Measurements from ENCODE around the gene CPSF7. TPM values are rescaled to one million over a fixed set of nuclear protein-coding genes. Genes with fewer than 3 reads are reported as not detected.

CPSF7 gene
- polyA plus RNA-seq, 3 donors, result 94.1 to 132 (median 131) TPM

DNA sequence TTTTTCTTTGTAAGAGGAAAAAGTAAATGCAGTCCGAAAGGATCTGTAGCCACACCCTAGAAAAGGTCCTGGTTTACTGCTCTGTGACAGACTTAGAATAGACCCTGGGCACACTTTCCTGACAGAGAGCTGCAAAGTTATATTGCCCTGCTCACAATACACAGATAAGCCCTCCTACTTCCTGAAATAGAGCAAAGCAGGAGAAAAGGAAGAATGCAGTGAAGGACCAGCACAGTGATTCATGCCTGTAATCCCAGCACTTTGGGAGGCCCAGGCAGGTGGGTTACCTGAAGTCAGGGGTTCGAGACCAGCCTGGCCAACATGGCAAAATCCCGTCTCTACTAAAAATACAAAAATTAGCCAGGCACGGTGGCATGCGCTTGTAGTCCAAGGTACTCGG is 70.3 kb downstream of the CPSF7 start:
- no peak for DNase-seq

- DNase-seq, result no peak
These were observed 71.2 kb downstream of the CPSF7 start for GRCh38 chr11:61358566-61358965.

DNA sequence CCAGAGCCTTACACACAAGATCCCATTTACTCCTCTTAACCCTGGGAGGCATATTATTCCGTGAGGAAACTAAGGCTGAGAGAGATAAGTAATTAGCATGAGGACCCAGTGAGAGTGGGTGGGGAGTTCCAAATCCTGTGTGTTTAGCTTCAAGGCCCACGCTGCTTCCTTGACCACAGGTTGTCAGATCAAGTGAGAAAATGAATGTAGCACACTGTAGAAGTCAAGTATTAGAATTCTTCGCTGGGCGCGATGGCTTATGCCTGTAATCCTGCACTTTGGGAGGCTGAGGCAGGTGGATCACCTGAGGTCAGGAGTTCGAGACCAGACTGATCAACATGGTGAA is 71.9 kb downstream of the CPSF7 start:
- DNase-seq, result no peak

GRCh38 chr11:61357233-61357893 is 72.4 kb downstream of the CPSF7 start:
- no peak for DNase-seq

DNA sequence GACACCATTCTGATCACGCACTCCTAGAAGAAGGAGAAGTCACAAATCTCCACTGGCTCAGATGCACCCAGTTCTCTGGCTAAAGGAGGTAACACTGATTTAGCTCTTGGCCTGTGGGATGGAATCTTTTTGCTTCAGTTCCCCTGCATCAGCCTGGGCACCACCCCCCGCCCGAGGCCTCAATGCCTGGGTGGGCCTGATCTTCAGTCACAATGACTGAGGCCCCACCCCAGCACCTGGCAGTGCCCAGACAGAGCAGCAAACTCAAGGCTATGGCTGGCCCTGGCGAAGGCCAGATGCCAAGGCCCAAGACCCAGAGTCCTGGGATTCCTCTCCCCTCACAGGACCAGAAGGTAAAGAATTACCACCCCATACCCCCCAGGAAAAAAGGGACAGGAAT is 73.1 kb downstream of the CPSF7 start:
- no peak for DNase-seq

DNA sequence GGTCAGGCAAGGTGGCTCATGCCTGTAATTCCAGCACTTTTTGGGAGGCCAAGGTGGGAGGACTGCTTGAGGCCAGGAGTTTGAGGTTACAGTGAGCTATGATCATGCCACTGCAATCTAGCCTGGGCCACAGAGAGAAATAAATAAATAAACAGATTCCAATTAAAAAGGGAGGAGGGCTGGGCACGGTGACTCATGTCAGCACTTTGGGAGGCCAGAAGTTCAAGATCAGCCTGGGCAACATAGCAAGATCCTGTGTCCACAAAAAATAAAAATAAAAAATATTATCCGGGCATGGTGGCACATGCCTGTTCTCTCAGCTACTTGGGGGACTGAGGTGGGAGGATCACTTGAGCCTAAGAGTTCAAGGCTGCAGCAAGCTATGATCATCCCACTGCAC is 75.6 kb downstream of the CPSF7 start:
- DNase-seq, result no peak

DNA sequence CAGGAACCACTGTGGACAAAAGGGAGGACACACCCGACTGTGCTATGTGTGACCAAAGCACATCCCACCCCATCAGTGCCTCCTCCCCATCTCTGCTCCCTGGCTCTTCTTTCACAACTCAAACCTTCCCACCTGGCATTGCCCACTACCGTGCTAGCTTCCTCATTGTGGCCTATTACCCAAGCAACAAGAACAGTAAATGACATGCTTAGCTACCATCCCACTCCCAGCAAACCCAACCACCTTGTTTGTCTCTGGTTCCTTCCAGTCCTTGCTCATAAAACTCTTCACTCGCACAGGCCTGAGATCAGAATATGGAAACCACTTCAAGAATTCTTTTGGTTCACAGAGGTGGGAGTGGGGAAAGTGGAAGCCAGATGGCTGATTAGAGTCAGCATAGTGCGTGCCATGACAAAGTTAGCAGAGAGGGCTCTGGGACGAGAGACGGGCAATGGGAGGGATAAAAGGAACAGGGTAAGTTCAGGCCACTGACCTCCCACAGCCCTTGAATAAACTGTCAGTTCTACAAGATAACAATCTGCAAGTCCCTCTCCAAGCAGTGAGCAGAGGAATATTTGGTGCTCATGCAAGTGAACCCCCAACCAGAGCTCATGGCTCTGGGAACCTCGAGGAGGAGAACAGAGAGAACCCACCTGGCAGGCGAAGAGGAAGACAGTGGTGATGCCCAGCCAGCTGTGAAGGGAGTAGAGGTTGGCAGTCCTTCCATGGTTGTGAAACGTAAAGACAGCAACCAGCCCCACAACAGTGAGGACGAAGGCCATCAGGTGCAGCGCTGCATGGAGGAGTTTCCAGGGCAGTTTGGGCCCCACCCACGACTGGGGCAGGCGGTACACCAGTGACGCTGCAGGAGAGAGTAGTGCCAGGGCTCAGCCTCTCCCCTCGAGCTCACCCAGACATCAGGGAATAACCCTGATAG is 76.4 kb downstream of the CPSF7 start:
- DNase-seq, result no peak

Other genes starting within 250 kb of the CPSF7 start
- gene PGA3, start 226.5 kb downstream of the CPSF7 start, polyA plus RNA-seq (ENCODE audit: insufficient read length in 3 of 3), result under 1 TPM in 2 of 3 donors, not detected in 1; 0.30 to 0.51 TPM
- gene PGA4, start 207.6 kb downstream of the CPSF7 start, polyA plus RNA-seq (ENCODE audit: insufficient read length in 3 of 3), result under 1 TPM; 0.30 to 0.59 (median 0.44) TPM
- gene PGA5, start 188.8 kb downstream of the CPSF7 start, polyA plus RNA-seq (ENCODE audit: insufficient read length in 3 of 3), result under 1 TPM in 2 of 3 donors, not detected in 1; 0.46 to 0.92 TPM
- 1 to 10 TPM; 2.7 to 5.6 (median 3.5) TPM for gene VWCE, start 134.7 kb downstream of the CPSF7 start, polyA plus RNA-seq (ENCODE audit: insufficient read length in 3 of 3)
- gene DDB1, start 96.9 kb downstream of the CPSF7 start, polyA plus RNA-seq (ENCODE audit: insufficient read length in 3 of 3), result 100 to 1,000 TPM; 222 to 233 (median 226) TPM
- gene TKFC, start 96.7 kb downstream of the CPSF7 start, polyA plus RNA-seq (ENCODE audit: insufficient read length in 3 of 3), result 10 to 100 TPM; 63.4 to 78.1 (median 65.2) TPM
- 10 to 100 TPM; 27.0 to 33.2 (median 32.3) TPM for gene CYB561A3, start 68.1 kb downstream of the CPSF7 start, polyA plus RNA-seq (ENCODE audit: insufficient read length in 3 of 3)
- 10 to 100 TPM; 40.6 to 53.6 (median 51.8) TPM for gene TMEM138, start 67.6 kb downstream of the CPSF7 start, polyA plus RNA-seq (ENCODE audit: insufficient read length in 3 of 3)
- 10 to 100 TPM; 31.8 to 37.7 (median 34.7) TPM for gene TMEM216, start 37.4 kb downstream of the CPSF7 start, polyA plus RNA-seq (ENCODE audit: insufficient read length in 3 of 3)
- 10 to 100 TPM; 41.9 to 45.9 (median 42.1) TPM for gene SDHAF2, start 149 bp upstream of the CPSF7 start, polyA plus RNA-seq (ENCODE audit: insufficient read length in 3 of 3)
- gene LRRC10B, start 78.8 kb upstream of the CPSF7 start, polyA plus RNA-seq (ENCODE audit: insufficient read length in 3 of 3), result 1 to 10 TPM; 1.2 to 2.3 (median 1.4) TPM
- 1 to 10 TPM; 5.0 to 6.5 (median 5.0) TPM for gene SYT7, start 151.1 kb upstream of the CPSF7 start, polyA plus RNA-seq (ENCODE audit: insufficient read length in 3 of 3)

Measured in renal pelvis (tissue), 4 donors.